HepG2 (cell line): Measurements from ENCODE around the gene OGFR. TPM values are rescaled to one million over a fixed set of nuclear protein-coding genes. Genes with fewer than 3 reads are reported as not detected.
A peak's percentile ranks its signal among the peaks of the same experiment; 100 is the strongest.

Experiments
- ARID2 ChIP-seq: sonication (generic); formaldehyde crosslinking; IDR thresholded peaks from 2 replicates; pipeline ENCODE4 v1.8.1; 2022; ENCODE audit warnings: mild to moderate bottlenecking, missing genetic modification reagents, borderline replicate concordance
- BRD4 ChIP-seq: sonication (generic); formaldehyde crosslinking; IDR thresholded peaks from 2 replicates; pipeline ENCODE4 v1.4.0; 2020; ENCODE audit warnings: missing genetic modification reagents
- DR1 ChIP-seq: sonication (generic); formaldehyde crosslinking; IDR thresholded peaks from 2 replicates; pipeline ENCODE4 v1.8.0; 2021; ENCODE audit warnings: mild to moderate bottlenecking, missing genetic modification reagents, inconsistent platforms
- HOXA5 ChIP-seq: sonication (generic); formaldehyde crosslinking; IDR thresholded peaks from 2 replicates; pipeline ENCODE4 v1.4.0; 2020; ENCODE audit warnings: missing genetic modification reagents
- KLF15 ChIP-seq: sonication (generic); formaldehyde crosslinking; IDR thresholded peaks from 2 replicates; pipeline ENCODE4 v1.8.1; 2023; ENCODE audit warnings: borderline replicate concordance, mild to moderate bottlenecking, inconsistent platforms, missing genetic modification reagents, mixed read lengths
- NR2F1 ChIP-seq, 2 experiments: fragments of 450-650 bp in 1 of 2; formaldehyde crosslinking in 1 of 2; IDR thresholded peaks; 2 replicates each; pipeline versions ENCODE4 v1.5.0 to v1.6.1; 2016 to 2020; ENCODE audit warnings: mild to moderate bottlenecking in 1 of 2, missing compliant biosample characterization in 1 of 2, missing genetic modification reagents in 1 of 2, moderate library complexity in 1 of 2
- PATZ1 ChIP-seq: sonication (generic); formaldehyde crosslinking; IDR thresholded peaks from 2 replicates; pipeline ENCODE4 v1.4.0; 2020; ENCODE audit warnings: missing genetic modification reagents
- RAD51 ChIP-seq: fragments of 450-650 bp; IDR thresholded peaks from 2 replicates; pipeline ENCODE4 v1.6.1; 2016; ENCODE audit warnings: borderline replicate concordance
- RARA ChIP-seq: IDR thresholded peaks from 2 replicates; pipeline ENCODE4 v1.6.1; 2016; ENCODE audit warnings: missing genetic modification reagents, missing compliant biosample characterization
- RBFOX2 ChIP-seq: fragments of 200-400 bp; formaldehyde crosslinking; IDR thresholded peaks from 2 replicates; pipeline ENCODE4 v1.6.1; 2017; ENCODE audit warnings: low read depth, mild to moderate bottlenecking, low read length
- SSRP1 ChIP-seq: IDR thresholded peaks from 2 replicates; pipeline ENCODE4 v1.6.1; 2016; ENCODE audit warnings: control low read depth
- ZMAT3 ChIP-seq: sonication (generic); formaldehyde crosslinking; conservative IDR thresholded peaks from 2 replicates; pipeline ENCODE4 v1.7.0; 2021; ENCODE audit warnings: missing genetic modification reagents
- ZNF205 ChIP-seq: IDR thresholded peaks from 2 replicates; pipeline ENCODE4 v1.6.1; 2018; ENCODE audit warnings: missing biosample characterization, missing genetic modification reagents
- ZNF251 ChIP-seq: sonication (generic); formaldehyde crosslinking; IDR thresholded peaks from 2 replicates; pipeline ENCODE4 v1.9.0; 2021; ENCODE audit warnings: mild to moderate bottlenecking, missing genetic modification reagents
- ZNF260 ChIP-seq: sonication (generic); formaldehyde crosslinking; IDR thresholded peaks from 2 replicates; pipeline ENCODE4 v1.4.0; 2020; ENCODE audit warnings: missing genetic modification reagents, low read depth, mild to moderate bottlenecking, borderline replicate concordance
- ZNF432 ChIP-seq: sonication (generic); formaldehyde crosslinking; IDR thresholded peaks from 2 replicates; pipeline ENCODE4 v1.5.0; 2020; ENCODE audit warnings: missing genetic modification reagents, mild to moderate bottlenecking, borderline replicate concordance
- ZNF556 ChIP-seq: sonication (generic); formaldehyde crosslinking; IDR thresholded peaks from 2 replicates; pipeline ENCODE4 v1.4.0; 2020; ENCODE audit warnings: mild to moderate bottlenecking, missing genetic modification reagents, borderline replicate concordance
- ZNF558 ChIP-seq: sonication (generic); formaldehyde crosslinking; IDR thresholded peaks from 2 replicates; pipeline ENCODE4 v1.9.0; 2022; ENCODE audit warnings: mild to moderate bottlenecking, missing genetic modification reagents, borderline replicate concordance
- ZNF577 ChIP-seq: sonication (generic); formaldehyde crosslinking; IDR thresholded peaks from 2 replicates; pipeline ENCODE4 v1.4.0; 2020; ENCODE audit warnings: mild to moderate bottlenecking, low read depth, missing genetic modification reagents, borderline replicate concordance
- ZNF615 ChIP-seq: sonication (generic); formaldehyde crosslinking; IDR thresholded peaks from 2 replicates; pipeline ENCODE4 v1.5.0; 2020; ENCODE audit warnings: mild to moderate bottlenecking, missing genetic modification reagents, borderline replicate concordance
- ZNF747 ChIP-seq: sonication (generic); formaldehyde crosslinking; IDR thresholded peaks from 2 replicates; pipeline ENCODE4 v1.8.1; 2023; ENCODE audit warnings: missing genetic modification reagents, mild to moderate bottlenecking, borderline replicate concordance
- ZNF772 ChIP-seq: sonication (generic); formaldehyde crosslinking; IDR thresholded peaks from 2 replicates; pipeline ENCODE4 v1.5.0; 2020; ENCODE audit warnings: mild to moderate bottlenecking, missing genetic modification reagents
- polyA plus RNA-seq, 8 experiments: library from polyadenylated mRNA; depleted of rRNA in 3 of 8; stranded (reverse) in 7 of 8; unstranded in 1 of 8; fragments of >200 nt; fragmentation: Illumina TruSeq in 4 of 8; extraction: Trizol in 4 of 8; gene quantifications; 2 replicates each; pipeline versions ENCODE4 v1.2.1 to v1.2.3, GENCODE V29; 2011 to 2016; ENCODE audit warnings: low read depth in 4 of 8, missing spikeins in 1 of 8, mixed read lengths in 1 of 8; ENCODE audit not compliant: insufficient read depth in 1 of 8
- total RNA-seq, 5 experiments: library from RNA; depleted of rRNA; stranded (reverse); fragments of >200 nt; fragmentation: Illumina TruSeq; extraction: Trizol; gene quantifications; 2 replicates each; pipeline ENCODE4 v1.2.3, GENCODE V29; 2016; ENCODE audit warnings: low read depth in 1 of 5
- TF ChIP-seq, protein P1 (sequence below): sonication (generic); formaldehyde crosslinking; IDR thresholded peaks from 2 replicates; pipeline ENCODE4 v1.5.0; 2020; ENCODE audit warnings: missing genetic modification reagents, mild to moderate bottlenecking, borderline replicate concordance
- TF ChIP-seq, protein P2 (sequence below): sonication (generic); formaldehyde crosslinking; IDR thresholded peaks from 2 replicates; pipeline ENCODE4; 2020; ENCODE audit warnings: missing genetic modification reagents, mild to moderate bottlenecking, borderline replicate concordance
- TF ChIP-seq, protein P3 (sequence below): sonication (generic); formaldehyde crosslinking; conservative IDR thresholded peaks from 2 replicates; pipeline ENCODE4 v1.4.0; 2020; ENCODE audit warnings: missing genetic modification reagents

Gene OGFR
- total and polyA plus RNA-seq, 2 of the 13 experiments (the other 11 are each of a cell fraction or from before 2014, with no cell fraction given): 47.7 to 81.8 TPM

DNA sequence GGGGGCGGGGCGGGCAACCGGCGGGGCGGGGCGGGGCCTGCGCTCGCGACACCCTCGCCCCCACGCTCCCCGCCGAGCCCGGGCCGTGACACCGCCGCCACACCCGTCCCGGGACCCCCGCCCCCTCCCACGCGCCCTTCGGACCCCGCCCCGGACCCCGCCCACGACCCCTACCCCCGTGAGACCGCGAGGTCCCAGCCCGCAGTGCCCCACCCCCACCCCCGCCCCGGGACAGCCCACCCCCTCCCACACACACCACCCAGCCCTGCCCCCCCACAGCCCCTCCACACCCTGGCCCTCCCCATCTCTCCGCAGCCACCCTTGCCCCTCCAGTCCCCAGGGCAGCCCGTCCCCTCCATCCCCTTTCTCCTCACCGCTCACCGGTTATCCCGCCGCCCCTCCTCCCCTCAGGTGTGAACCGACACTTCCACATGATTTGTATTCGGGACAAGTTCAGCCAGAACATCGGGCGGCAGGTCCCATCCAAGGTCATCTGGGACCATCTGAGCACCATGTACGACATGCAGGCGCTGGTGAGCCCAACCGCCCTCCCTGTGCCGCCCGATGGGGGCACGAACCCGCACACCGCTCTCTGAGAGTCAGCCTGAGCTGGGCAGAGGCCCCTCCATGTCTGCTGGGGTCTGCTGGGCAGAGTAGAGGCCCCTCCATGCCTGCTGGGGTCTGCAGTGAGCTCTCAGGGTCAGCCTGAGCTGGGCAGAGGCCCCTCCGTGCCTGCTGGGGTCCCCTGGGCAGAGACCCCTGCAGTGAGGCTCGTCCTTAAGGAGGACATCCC lies 7.7 kb upstream of the OGFR start (continued):
- TF ChIP-seq, protein P1, sequence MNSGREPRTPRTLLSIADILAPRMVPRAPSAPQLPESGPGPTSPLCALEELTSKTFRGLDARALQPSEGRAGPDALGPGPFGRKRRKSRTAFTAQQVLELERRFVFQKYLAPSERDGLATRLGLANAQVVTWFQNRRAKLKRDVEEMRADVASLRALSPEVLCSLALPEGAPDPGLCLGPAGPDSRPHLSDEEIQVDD: no peak
- TF ChIP-seq ZNF772 (CRISPR knock-in tag): no peak
- no peak for TF ChIP-seq ZNF615 (CRISPR knock-in tag)
- no peak for TF ChIP-seq ZNF558 (CRISPR knock-in tag)
- no peak for TF ChIP-seq ZNF205 (CRISPR knock-in tag)
- TF ChIP-seq PATZ1 (CRISPR knock-in tag): 0 out of 2 replicates have a peak, but pooled peaks have one; percentile 3
- no peak for TF ChIP-seq RAD51
- no peak for TF ChIP-seq NR2F1 (CRISPR knock-in tag; IDR thresholded peaks at IDR 0.05)
- TF ChIP-seq KLF15 (CRISPR knock-in tag): no peak
- no peak for TF ChIP-seq BRD4 (CRISPR knock-in tag)
- no peak for TF ChIP-seq ZNF251 (CRISPR knock-in tag)
- no peak for TF ChIP-seq RARA (CRISPR knock-in tag)
- TF ChIP-seq SSRP1 (CRISPR knock-in tag): no peak
- TF ChIP-seq, protein P2, sequence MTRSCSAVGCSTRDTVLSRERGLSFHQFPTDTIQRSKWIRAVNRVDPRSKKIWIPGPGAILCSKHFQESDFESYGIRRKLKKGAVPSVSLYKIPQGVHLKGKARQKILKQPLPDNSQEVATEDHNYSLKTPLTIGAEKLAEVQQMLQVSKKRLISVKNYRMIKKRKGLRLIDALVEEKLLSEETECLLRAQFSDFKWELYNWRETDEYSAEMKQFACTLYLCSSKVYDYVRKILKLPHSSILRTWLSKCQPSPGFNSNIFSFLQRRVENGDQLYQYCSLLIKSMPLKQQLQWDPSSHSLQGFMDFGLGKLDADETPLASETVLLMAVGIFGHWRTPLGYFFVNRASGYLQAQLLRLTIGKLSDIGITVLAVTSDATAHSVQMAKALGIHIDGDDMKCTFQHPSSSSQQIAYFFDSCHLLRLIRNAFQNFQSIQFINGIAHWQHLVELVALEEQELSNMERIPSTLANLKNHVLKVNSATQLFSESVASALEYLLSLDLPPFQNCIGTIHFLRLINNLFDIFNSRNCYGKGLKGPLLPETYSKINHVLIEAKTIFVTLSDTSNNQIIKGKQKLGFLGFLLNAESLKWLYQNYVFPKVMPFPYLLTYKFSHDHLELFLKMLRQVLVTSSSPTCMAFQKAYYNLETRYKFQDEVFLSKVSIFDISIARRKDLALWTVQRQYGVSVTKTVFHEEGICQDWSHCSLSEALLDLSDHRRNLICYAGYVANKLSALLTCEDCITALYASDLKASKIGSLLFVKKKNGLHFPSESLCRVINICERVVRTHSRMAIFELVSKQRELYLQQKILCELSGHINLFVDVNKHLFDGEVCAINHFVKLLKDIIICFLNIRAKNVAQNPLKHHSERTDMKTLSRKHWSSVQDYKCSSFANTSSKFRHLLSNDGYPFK: no peak
- TF ChIP-seq ZMAT3: no peak
- no peak for TF ChIP-seq DR1 (CRISPR knock-in tag)
- no peak for TF ChIP-seq ARID2 (CRISPR knock-in tag)
- TF ChIP-seq, protein P3, sequence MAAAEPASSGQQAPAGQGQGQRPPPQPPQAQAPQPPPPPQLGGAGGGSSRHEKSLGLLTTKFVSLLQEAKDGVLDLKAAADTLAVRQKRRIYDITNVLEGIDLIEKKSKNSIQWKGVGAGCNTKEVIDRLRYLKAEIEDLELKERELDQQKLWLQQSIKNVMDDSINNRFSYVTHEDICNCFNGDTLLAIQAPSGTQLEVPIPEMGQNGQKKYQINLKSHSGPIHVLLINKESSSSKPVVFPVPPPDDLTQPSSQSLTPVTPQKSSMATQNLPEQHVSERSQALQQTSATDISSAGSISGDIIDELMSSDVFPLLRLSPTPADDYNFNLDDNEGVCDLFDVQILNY: no peak
- TF ChIP-seq HOXA5: no peak
- no peak for TF ChIP-seq ZNF260 (CRISPR knock-in tag)
- no peak for TF ChIP-seq ZNF432
- no peak for TF ChIP-seq RBFOX2
- TF ChIP-seq ZNF577: no peak
- TF ChIP-seq ZNF747: no peak
- no peak for TF ChIP-seq ZNF556
